Uterus (tissue), 2 donors: ENCODE data around the gene GSTT2.
"Not testable (repeated sequence)": the region's sequence is repeated elsewhere in the genome, so short reads cannot be mapped to it uniquely, and the experiment has no call there.

ENCODE experiments used
- CTCF ChIP-seq, 4 experiments: fragments of 200-600 bp in 2 of 4; fragments of 450-650 bp in 2 of 4; sonication (generic) in 2 of 4; IDR thresholded peaks; one replicate each; pipeline ENCODE4 v1.5.1; 2016 to 2019; ENCODE audit warnings: antibody characterized with exemption in 4 of 4, mild to moderate bottlenecking in 2 of 4, moderate library complexity in 1 of 4
- POLR2A ChIP-seq, 2 donors: fragments of 450-650 bp; IDR thresholded peaks; one replicate each; pipeline ENCODE4 v1.6.1; 2016; ENCODE audit warnings: antibody characterized with exemption in 2 of 2, mild to moderate bottlenecking in 1 of 2, moderate library complexity in 1 of 2

GRCh38 chr22:23952794-23953405 is 27.0 kb upstream of the GSTT2 start:
- not testable (repeated sequence) for TF ChIP-seq POLR2A, CTCF (IDR thresholded peaks at IDR 0.05)
